WTC11 (cell line): ENCODE results near the gene MSH3. TPM values are rescaled to one million over a fixed set of nuclear protein-coding genes. Genes with fewer than 3 reads are reported as not detected.

Experiments
- ATAC-seq: fragments of 200-7000 bp; cut with Tn5 transposase; 2 replicates; pipeline ENCODE4 v1.10.0; 2021; ENCODE audit warnings: mild to moderate bottlenecking, moderate library complexity
- CTCF ChIA-PET: fragments of 300-600 bp; sonication (Branson Sonifier 250); formaldehyde crosslinking; loops from one replicate; lab custom pipeline; 2021; ENCODE audit warnings: antibody characterized with exemption; lab: Charles Lee
- POLR2A ChIA-PET: fragments of 350-600 bp; sonication (Branson Sonifier 250); formaldehyde crosslinking; loops from one replicate; lab custom pipeline; 2021; ENCODE audit warnings: antibody characterized with exemption; lab: Charles Lee
- DNase-seq: peaks from one replicate; pipeline ENCODE4 v3.0.0; 2021; ENCODE audit warnings: low spot score
- H3K27ac Mint-ChIP-seq: 2 replicates; pipeline ENCODE4 v1.8.0; 2021; ENCODE audit warnings: mixed read lengths
- H3K27me3 Mint-ChIP-seq: 2 replicates; pipeline ENCODE4 v1.8.0; 2021; ENCODE audit warnings: low read depth, mild to moderate bottlenecking, moderate library complexity, mixed read lengths
- H3K36me3 Mint-ChIP-seq: 2 replicates; pipeline ENCODE4 v1.8.0; 2021; ENCODE audit warnings: mixed read lengths
- H3K4me1 Mint-ChIP-seq: 2 replicates; pipeline ENCODE4 v1.8.0; 2022; ENCODE audit warnings: mixed read lengths
- H3K4me3 Mint-ChIP-seq: 2 replicates; pipeline ENCODE4 v1.8.0; 2021; ENCODE audit warnings: mild to moderate bottlenecking, moderate library complexity, mixed read lengths
- H3K9me3 Mint-ChIP-seq: 2 replicates; pipeline ENCODE4 v1.8.0; 2021; ENCODE audit warnings: mixed read lengths
- ARID4B ChIP-seq: sonication (generic); formaldehyde crosslinking; IDR thresholded peaks from 2 replicates; pipeline ENCODE4 v1.8.0; 2023; ENCODE audit warnings: missing genetic modification reagents, mild to moderate bottlenecking, borderline replicate concordance
- ATF6 ChIP-seq: sonication (generic); formaldehyde crosslinking; IDR thresholded peaks from 2 replicates; pipeline ENCODE4 v1.8.1; 2023; ENCODE audit warnings: mild to moderate bottlenecking, missing genetic modification reagents
- GTF2I ChIP-seq: fragments of 250-450 bp; sonication (Bioruptor Pico); conservative IDR thresholded peaks from 2 replicates; pipeline ENCODE4 v1.4.0; 2021; ENCODE audit warnings: mild to moderate bottlenecking
- HMGA2 ChIP-seq: fragments of 250-450 bp; sonication (Bioruptor Pico); IDR thresholded peaks from 2 replicates; pipeline ENCODE4 v1.4.0; 2021; ENCODE audit warnings: mild to moderate bottlenecking, moderate library complexity
- JAZF1 ChIP-seq: fragments of 250-450 bp; sonication (Bioruptor Pico); IDR thresholded peaks from 2 replicates; pipeline ENCODE4 v1.9.0; 2021; ENCODE audit warnings: moderate library complexity, mild to moderate bottlenecking, inconsistent platforms
- MYBL2 ChIP-seq: sonication (generic); formaldehyde crosslinking; IDR thresholded peaks from 2 replicates; pipeline ENCODE4 v1.8.1; 2023; ENCODE audit warnings: mild to moderate bottlenecking, moderate library complexity, missing genetic modification reagents
- ZBTB21 ChIP-seq: sonication (generic); formaldehyde crosslinking; IDR thresholded peaks from 2 replicates; pipeline ENCODE4 v1.8.1; 2023; ENCODE audit warnings: mild to moderate bottlenecking, missing genetic modification reagents, borderline replicate concordance
- ZBTB43 ChIP-seq: sonication (generic); formaldehyde crosslinking; IDR thresholded peaks from 2 replicates; pipeline ENCODE4 v1.8.1; 2023; ENCODE audit warnings: mild to moderate bottlenecking, missing genetic modification reagents
- ZSCAN18 ChIP-seq: fragments of 250-450 bp; sonication (Bioruptor Pico); IDR thresholded peaks from 2 replicates; pipeline ENCODE4 v2.1.2; 2022; ENCODE audit warnings: mild to moderate bottlenecking, moderate library complexity
- total RNA-seq: library from RNA; stranded (reverse); gene quantifications from 3 replicates; pipeline ENCODE4 v1.2.3, GENCODE V29; 2021
- TF ChIP-seq, protein P1 (sequence below): sonication (generic); formaldehyde crosslinking; IDR thresholded peaks from 2 replicates; pipeline ENCODE4 v1.8.0; 2023; ENCODE audit warnings: missing genetic modification reagents
- TF ChIP-seq, protein P2 (sequence below): sonication (generic); formaldehyde crosslinking; IDR thresholded peaks from 2 replicates; pipeline ENCODE4 v1.8.0; 2022; ENCODE audit warnings: mild to moderate bottlenecking, missing genetic modification reagents
- TF ChIP-seq, protein P3 (sequence below): sonication (generic); formaldehyde crosslinking; conservative IDR thresholded peaks from 2 replicates; pipeline ENCODE4 v1.8.1; 2022; ENCODE audit warnings: mild to moderate bottlenecking, missing genetic modification reagents
- TF ChIP-seq, protein P4 (sequence below): sonication (generic); formaldehyde crosslinking; IDR thresholded peaks from 2 replicates; pipeline ENCODE4 v1.8.1; 2023; ENCODE audit warnings: mild to moderate bottlenecking, missing genetic modification reagents, moderate library complexity

The MSH3 gene
- total RNA-seq, 1 experiment from 2014 or later = 14.6 TPM

DNA sequence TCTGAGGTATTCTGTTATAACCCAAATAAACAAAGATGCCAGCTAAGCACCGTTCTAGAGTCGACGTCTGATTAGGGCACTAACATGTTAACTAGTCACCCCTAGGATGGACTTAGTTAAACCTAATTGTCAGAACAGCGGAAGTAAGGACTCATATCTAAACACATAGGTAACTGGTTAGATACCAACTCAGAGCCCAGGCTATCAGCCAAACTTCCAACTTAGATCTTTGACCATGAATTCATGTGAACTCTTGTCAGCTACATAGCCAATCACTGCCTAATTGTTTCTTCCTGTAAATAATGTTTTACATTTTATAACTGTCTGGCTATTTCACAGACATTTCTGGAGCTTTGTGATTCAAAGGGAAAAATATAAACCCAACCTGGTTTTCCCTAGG, 84.6 kb downstream of the MSH3 start:
- H3K4me1 Mint-ChIP-seq = peaks cover 15% of the 10 kb centered on the region

DNA sequence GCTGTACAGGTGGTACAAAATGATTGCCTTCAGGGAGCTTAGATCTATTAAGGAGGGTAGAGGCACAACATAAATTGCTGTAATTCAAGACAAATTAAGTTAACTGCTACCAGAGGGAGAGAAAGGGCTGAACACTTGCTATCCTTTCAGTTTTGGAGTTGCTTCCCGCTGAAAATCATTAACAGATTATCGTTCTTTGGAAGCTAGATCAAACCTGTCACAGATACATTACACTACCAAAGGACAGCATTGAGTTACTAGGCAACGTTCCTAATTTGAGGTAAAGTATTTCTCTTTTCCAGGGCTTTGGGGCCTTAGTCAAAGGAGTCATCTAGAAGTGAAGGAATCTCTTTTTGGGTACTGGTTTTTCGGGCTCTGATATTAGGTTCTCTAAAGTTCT, 85.0 kb downstream of the MSH3 start:
- DNase-seq (no peak), ATAC-seq (no peak)
- H3K27me3 Mint-ChIP-seq = no peaks in the 10 kb centered on the region
- H3K9me3 Mint-ChIP-seq = no peaks in the 10 kb centered on the region
- peaks cover 9% of the 10 kb centered on the region for H3K36me3 Mint-ChIP-seq
- no peak overlapping the region for H3K4me3 Mint-ChIP-seq
- ChIA-PET CTCF (interaction anchor here (1.1 to 1.2 kb wide), 2 partner anchors 9 to 28 kb away, joined by 3 read pairs; no protein-coding TSS in a partner anchor), POLR2A (no interaction called here)
- no peak overlapping the region for H3K27ac Mint-ChIP-seq
- TF ChIP-seq MYBL2 (CRISPR knock-in tag) (no peak), JAZF1 (CRISPR knock-in tag) (no peak), GTF2I (CRISPR knock-in tag) (no peak), HMGA2 (CRISPR knock-in tag) (no peak), ARID4B (CRISPR knock-in tag) (no peak), ZSCAN18 (CRISPR knock-in tag) (no peak)
- TF ChIP-seq, protein P1, sequence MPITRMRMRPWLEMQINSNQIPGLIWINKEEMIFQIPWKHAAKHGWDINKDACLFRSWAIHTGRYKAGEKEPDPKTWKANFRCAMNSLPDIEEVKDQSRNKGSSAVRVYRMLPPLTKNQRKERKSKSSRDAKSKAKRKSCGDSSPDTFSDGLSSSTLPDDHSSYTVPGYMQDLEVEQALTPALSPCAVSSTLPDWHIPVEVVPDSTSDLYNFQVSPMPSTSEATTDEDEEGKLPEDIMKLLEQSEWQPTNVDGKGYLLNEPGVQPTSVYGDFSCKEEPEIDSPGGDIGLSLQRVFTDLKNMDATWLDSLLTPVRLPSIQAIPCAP (CRISPR knock-in tag) = no peak
- TF ChIP-seq, protein P2, sequence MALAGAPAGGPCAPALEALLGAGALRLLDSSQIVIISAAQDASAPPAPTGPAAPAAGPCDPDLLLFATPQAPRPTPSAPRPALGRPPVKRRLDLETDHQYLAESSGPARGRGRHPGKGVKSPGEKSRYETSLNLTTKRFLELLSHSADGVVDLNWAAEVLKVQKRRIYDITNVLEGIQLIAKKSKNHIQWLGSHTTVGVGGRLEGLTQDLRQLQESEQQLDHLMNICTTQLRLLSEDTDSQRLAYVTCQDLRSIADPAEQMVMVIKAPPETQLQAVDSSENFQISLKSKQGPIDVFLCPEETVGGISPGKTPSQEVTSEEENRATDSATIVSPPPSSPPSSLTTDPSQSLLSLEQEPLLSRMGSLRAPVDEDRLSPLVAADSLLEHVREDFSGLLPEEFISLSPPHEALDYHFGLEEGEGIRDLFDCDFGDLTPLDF (CRISPR knock-in tag) = no peak
- TF ChIP-seq, protein P3, sequence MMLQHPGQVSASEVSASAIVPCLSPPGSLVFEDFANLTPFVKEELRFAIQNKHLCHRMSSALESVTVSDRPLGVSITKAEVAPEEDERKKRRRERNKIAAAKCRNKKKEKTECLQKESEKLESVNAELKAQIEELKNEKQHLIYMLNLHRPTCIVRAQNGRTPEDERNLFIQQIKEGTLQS = no peak
- TF ChIP-seq, protein P4, sequence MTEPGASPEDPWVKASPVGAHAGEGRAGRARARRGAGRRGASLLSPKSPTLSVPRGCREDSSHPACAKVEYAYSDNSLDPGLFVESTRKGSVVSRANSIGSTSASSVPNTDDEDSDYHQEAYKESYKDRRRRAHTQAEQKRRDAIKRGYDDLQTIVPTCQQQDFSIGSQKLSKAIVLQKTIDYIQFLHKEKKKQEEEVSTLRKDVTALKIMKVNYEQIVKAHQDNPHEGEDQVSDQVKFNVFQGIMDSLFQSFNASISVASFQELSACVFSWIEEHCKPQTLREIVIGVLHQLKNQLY (CRISPR knock-in tag) = no peak
- H3K4me1 Mint-ChIP-seq = peaks cover 15% of the 10 kb centered on the region

More for the DNA sequence above, 84.6 kb downstream of the MSH3 start:
- Mint-ChIP-seq H3K4me3 (no peak overlapping the region), H3K9me3 (no peaks in the 10 kb centered on the region), H3K36me3 (peaks cover 6% of the 10 kb centered on the region; the same call in 1 of the 2 replicates), H3K27me3 (no peaks in the 10 kb centered on the region), H3K27ac (no peak overlapping the region)
- TF ChIP-seq ZBTB43 (CRISPR knock-in tag) = no peak
- no peak for TF ChIP-seq ZBTB21 (CRISPR knock-in tag)
- no peak for TF ChIP-seq ATF6 (CRISPR knock-in tag)
- ChIA-PET CTCF (interaction anchor here (1.2 kb wide), 1 partner anchor 9 kb away, joined by 3 read pairs; no protein-coding TSS in a partner anchor), POLR2A (no interaction called here)
- ATAC-seq = no peak
- DNase-seq = no peak
